Loucy (cell line): ENCODE data around the gene RPS6KA5.
"Not testable (repeated sequence)": the region's sequence is repeated elsewhere in the genome, so short reads cannot be mapped to it uniquely, and the experiment has no call there.

Source experiments
- H2AFZ ChIP-seq: fragments of 200-600 bp; sonication (generic); 2 replicates; pipeline ENCODE4 v1.6.0; 2016; ENCODE audit warnings: antibody characterized with exemption, mild to moderate bottlenecking, low read length, moderate library complexity
- H3F3A ChIP-seq: fragments of 200-600 bp; 2 replicates; pipeline ENCODE4 v1.6.0; 2016; ENCODE audit warnings: antibody characterized with exemption, low read depth, mild to moderate bottlenecking
- H3K27me3 ChIP-seq: fragments of 200-600 bp; sonication (generic); 2 replicates; pipeline ENCODE4 v1.6.1; 2014; ENCODE audit warnings: low read length, mild to moderate bottlenecking; ENCODE audit not compliant: insufficient read depth, poor library complexity, severe bottlenecking
- H3K36me3 ChIP-seq: fragments of 200-600 bp; sonication (generic); 2 replicates; pipeline ENCODE4 v1.6.1; 2016; ENCODE audit warnings: low read length; ENCODE audit not compliant: insufficient read depth
- H3K4me1 ChIP-seq: fragments of 200-600 bp; sonication (generic); 2 replicates; pipeline ENCODE4 v1.5.1; 2014; ENCODE audit warnings: low read length, mild to moderate bottlenecking; ENCODE audit not compliant: insufficient read depth, poor library complexity, severe bottlenecking
- H3K4me2 ChIP-seq: fragments of 200-600 bp; sonication (generic); 2 replicates; pipeline ENCODE4 v1.6.0; 2014; ENCODE audit warnings: antibody characterized with exemption, low read length, low read depth, mild to moderate bottlenecking; ENCODE audit not compliant: poor library complexity, severe bottlenecking
- H3K4me3 ChIP-seq: fragments of 200-600 bp; sonication (generic); 2 replicates; pipeline ENCODE4 v1.5.1; 2014; ENCODE audit warnings: low read length, mild to moderate bottlenecking, mixed read lengths; ENCODE audit not compliant: poor library complexity, severe bottlenecking
- H3K79me2 ChIP-seq: fragments of 200-600 bp; sonication (generic); 2 replicates; pipeline ENCODE4 v1.6.1; 2014; ENCODE audit warnings: low read length; ENCODE audit not compliant: insufficient read depth
- H3K9ac ChIP-seq: fragments of 200-600 bp; sonication (generic); 2 replicates; pipeline ENCODE4 v1.6.0; 2014; ENCODE audit warnings: mild to moderate bottlenecking, low read depth, low read length, moderate library complexity; ENCODE audit not compliant: poor library complexity, severe bottlenecking
- H3K9me2 ChIP-seq: fragments of 200-600 bp; sonication (generic); replicated peaks from 2 replicates; pipeline ENCODE4 v1.6.1; 2016; ENCODE audit warnings: low read depth, low read length, mixed read lengths
- H3K9me3 ChIP-seq: fragments of 200-600 bp; sonication (generic); 2 replicates; pipeline ENCODE4 v1.6.1; 2014; ENCODE audit warnings: mild to moderate bottlenecking, antibody characterized with exemption, low read length, low read depth; ENCODE audit not compliant: insufficient read depth
- H4K20me1 ChIP-seq: fragments of 200-600 bp; sonication (generic); 2 replicates; pipeline ENCODE4 v1.6.0; 2014; ENCODE audit warnings: antibody characterized with exemption, low read length, mild to moderate bottlenecking; ENCODE audit not compliant: insufficient read depth, poor library complexity, severe bottlenecking
- EZH2phosphoT487 ChIP-seq: fragments of 200-600 bp; IDR thresholded peaks from 2 replicates; pipeline ENCODE4 v1.6.1; 2018; ENCODE audit warnings: antibody characterized with exemption, mild to moderate bottlenecking, moderate library complexity, borderline replicate concordance
- TF ChIP-seq, protein P1 (sequence below): fragments of 200-600 bp; sonication (generic); conservative IDR thresholded peaks from 2 replicates; pipeline ENCODE4 v1.5.1; 2014; ENCODE audit warnings: mild to moderate bottlenecking, antibody characterized with exemption, low read length

Gene RPS6KA5

DNA sequence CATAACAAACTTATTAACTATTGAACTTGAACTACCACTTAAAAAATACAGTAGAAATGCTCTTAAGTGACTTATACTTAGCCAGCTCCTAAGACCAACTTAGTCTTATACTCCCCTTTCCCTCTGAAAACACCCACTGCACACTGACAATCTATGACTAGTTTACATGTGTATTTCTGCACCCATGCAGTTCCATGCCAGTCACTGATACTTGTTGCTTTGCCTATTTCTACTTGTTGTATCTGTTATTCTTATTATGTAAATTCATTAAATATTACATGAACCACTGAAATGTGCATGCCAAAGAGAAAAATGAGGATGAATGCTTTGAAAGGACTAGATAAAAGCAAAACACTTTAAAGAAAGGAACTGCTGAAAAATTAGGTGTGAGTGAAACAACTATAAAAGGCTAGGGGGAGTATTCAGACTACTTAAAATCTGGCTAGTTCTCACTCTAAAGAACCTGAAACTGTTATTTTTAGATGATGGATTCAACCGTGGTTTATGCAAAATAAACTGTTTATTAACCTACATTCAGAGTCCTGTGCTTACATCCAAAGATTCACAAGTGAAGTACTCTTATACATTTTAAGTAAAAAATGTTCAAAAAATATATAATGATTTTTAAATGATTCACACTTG lies 74.7 kb downstream of the RPS6KA5 start:
- H3K27me3 ChIP-seq: no peaks in the 10 kb centered on the region
- H3K4me2 ChIP-seq: no peak overlapping the region
- no peak overlapping the region for H2AFZ ChIP-seq
- peaks cover 18% of the 10 kb centered on the region for H3K36me3 ChIP-seq
- H3F3A ChIP-seq: no peaks in the 10 kb centered on the region
- H3K9me2 ChIP-seq: no peaks in the 10 kb centered on the region
- TF ChIP-seq EZH2phosphoT487: no peak
- TF ChIP-seq, protein P1, sequence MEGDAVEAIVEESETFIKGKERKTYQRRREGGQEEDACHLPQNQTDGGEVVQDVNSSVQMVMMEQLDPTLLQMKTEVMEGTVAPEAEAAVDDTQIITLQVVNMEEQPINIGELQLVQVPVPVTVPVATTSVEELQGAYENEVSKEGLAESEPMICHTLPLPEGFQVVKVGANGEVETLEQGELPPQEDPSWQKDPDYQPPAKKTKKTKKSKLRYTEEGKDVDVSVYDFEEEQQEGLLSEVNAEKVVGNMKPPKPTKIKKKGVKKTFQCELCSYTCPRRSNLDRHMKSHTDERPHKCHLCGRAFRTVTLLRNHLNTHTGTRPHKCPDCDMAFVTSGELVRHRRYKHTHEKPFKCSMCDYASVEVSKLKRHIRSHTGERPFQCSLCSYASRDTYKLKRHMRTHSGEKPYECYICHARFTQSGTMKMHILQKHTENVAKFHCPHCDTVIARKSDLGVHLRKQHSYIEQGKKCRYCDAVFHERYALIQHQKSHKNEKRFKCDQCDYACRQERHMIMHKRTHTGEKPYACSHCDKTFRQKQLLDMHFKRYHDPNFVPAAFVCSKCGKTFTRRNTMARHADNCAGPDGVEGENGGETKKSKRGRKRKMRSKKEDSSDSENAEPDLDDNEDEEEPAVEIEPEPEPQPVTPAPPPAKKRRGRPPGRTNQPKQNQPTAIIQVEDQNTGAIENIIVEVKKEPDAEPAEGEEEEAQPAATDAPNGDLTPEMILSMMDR: no peak
- H3K9me3 ChIP-seq: no peaks in the 10 kb centered on the region
- H3K4me1 ChIP-seq: peaks cover 3% of the 10 kb centered on the region
- H3K9ac ChIP-seq: no peak overlapping the region
- peaks cover 4% of the 10 kb centered on the region for H4K20me1 ChIP-seq
- no peak overlapping the region for H3K4me3 ChIP-seq
- H3K79me2 ChIP-seq: peaks cover 7% of the 10 kb centered on the region

DNA sequence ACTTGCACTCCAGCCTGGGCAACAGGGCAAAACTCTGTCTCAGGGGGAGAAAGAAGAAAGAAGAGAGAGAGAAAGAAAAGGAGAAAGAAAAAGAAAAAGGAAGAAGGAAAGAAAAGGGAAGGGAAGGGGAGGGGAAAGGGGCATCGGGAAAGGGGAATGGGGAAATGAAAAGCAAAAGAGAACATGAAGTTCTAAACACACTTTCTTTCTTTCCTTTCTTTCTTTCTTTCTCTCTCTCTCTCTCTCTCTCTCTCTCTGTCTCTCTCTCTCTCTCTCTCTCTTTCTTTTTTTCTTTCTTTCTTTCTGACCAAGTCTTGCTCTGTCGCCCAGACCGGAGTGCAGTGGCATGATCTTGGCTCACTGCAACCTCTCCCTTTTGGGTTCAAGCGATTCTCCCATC lies 76.9 kb downstream of the RPS6KA5 start:
- no peaks in the 10 kb centered on the region for H3K9me3 ChIP-seq
- no peak overlapping the region for H3K4me2 ChIP-seq
- H3K79me2 ChIP-seq: peaks cover 16% of the 10 kb centered on the region
- H3K27me3 ChIP-seq: no peaks in the 10 kb centered on the region
- H3K4me3 ChIP-seq: no peak overlapping the region
- TF ChIP-seq, protein P1: no peak
- no peak for TF ChIP-seq EZH2phosphoT487
- peaks cover 13% of the 10 kb centered on the region; the same call in 1 of the 2 replicates for H3K36me3 ChIP-seq
- H4K20me1 ChIP-seq: no peaks in the 10 kb centered on the region
- H3K4me1 ChIP-seq: no peaks in the 10 kb centered on the region
- no peaks in the 10 kb centered on the region for H3F3A ChIP-seq
- H2AFZ ChIP-seq: no peak overlapping the region
- no peaks in the 10 kb centered on the region for H3K9me2 ChIP-seq
- H3K9ac ChIP-seq: no peak overlapping the region

DNA sequence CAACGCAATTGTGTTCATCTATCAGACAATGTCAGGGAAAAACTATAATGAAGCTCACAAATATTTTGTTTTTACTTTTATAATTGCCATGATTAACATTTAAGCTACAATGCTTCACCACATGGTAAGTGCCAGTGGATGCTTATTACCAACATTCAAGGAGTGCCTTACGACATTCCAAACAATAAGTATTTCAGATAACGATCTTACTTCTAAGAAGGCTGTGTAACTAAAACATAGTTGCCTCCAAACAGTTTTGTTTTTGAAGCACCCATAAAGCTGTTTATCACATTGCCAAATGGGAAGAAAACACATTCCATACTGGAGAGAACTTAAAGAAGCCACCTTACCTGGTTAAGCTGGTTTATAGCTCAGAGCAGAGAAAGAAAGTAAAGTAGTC lies 78.8 kb downstream of the RPS6KA5 start:
- Histone ChIP-seq H4K20me1 (no peaks in the 10 kb centered on the region), H3K9me2 (no peaks in the 10 kb centered on the region), H3K4me1 (no peaks in the 10 kb centered on the region), H3F3A (no peaks in the 10 kb centered on the region), H3K36me3 (peaks cover 14% of the 10 kb centered on the region; the same call in 1 of the 2 replicates), H3K27me3 (no peaks in the 10 kb centered on the region), H3K79me2 (peaks cover 8% of the 10 kb centered on the region; the same call in 1 of the 2 replicates), H3K9me3 (no peaks in the 10 kb centered on the region), H3K4me3 (no peak overlapping the region), H2AFZ (no peak overlapping the region), H3K9ac (no peak overlapping the region), H3K4me2 (no peak overlapping the region)
- TF ChIP-seq, protein P1: no peak
- no peak for TF ChIP-seq EZH2phosphoT487

DNA sequence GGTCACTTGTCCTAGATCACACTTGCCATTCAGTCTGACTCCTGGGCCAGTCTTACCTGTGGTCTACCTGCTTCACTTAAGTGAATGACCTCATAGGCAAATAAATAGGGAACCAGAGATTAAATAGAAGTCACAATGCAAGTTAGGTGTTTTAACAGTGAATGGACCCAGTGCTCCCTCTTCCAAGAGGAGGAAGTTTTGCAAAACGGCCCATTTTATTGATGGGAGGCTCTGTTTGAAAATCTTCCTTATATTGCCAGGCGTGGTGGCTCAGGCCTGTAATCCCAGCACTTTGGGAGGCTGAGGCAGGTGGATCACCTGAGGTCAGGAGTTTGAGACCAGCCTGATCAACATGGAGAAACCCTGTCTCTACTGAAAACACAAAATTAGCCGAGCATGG lies 79.8 kb downstream of the RPS6KA5 start:
- H2AFZ ChIP-seq, H3K4me3 ChIP-seq, H3K27me3 ChIP-seq: not testable (repeated sequence)

More for the DNA sequence above, 79.8 kb downstream of the RPS6KA5 start:
- not testable (repeated sequence) for H3K9me3 ChIP-seq, H4K20me1 ChIP-seq, H3K4me2 ChIP-seq, H3F3A ChIP-seq, H3K9me2 ChIP-seq, H3K4me1 ChIP-seq, H3K9ac ChIP-seq, H3K79me2 ChIP-seq
- H3K36me3 ChIP-seq: peaks cover 23% of the 10 kb centered on the region; the same call in 1 of the 2 replicates
